Measurements from ENCODE around the gene GRHL1.

DNA sequence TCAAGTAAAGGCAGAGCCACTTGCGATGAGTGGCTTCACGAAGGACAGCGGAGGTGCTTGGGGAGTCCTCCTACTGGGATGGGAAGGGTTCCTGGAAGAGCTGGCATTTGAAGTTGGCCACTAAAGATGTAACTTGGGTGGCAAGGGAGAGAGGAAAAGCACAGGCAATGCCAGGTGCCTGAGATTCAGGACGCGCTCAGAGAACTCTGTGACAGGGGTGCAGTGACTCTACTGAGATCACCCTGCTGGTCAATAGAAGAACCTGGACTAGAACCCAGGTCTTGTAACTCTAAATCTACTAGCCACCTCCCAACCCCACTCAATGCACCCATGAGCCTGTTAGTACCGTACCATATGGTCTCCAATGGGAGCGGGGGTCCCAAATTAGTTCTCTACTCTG, 5.4 kb upstream of the GRHL1 start:
- TF ChIP-seq POLR2A (IDR thresholded peaks at IDR 0.05) (no peak), POLR2AphosphoS5 (IDR thresholded peaks at IDR 0.05) (no peak), EP300 (IDR thresholded peaks at IDR 0.05) (no peak)
- TF ChIP-seq, protein P1, sequence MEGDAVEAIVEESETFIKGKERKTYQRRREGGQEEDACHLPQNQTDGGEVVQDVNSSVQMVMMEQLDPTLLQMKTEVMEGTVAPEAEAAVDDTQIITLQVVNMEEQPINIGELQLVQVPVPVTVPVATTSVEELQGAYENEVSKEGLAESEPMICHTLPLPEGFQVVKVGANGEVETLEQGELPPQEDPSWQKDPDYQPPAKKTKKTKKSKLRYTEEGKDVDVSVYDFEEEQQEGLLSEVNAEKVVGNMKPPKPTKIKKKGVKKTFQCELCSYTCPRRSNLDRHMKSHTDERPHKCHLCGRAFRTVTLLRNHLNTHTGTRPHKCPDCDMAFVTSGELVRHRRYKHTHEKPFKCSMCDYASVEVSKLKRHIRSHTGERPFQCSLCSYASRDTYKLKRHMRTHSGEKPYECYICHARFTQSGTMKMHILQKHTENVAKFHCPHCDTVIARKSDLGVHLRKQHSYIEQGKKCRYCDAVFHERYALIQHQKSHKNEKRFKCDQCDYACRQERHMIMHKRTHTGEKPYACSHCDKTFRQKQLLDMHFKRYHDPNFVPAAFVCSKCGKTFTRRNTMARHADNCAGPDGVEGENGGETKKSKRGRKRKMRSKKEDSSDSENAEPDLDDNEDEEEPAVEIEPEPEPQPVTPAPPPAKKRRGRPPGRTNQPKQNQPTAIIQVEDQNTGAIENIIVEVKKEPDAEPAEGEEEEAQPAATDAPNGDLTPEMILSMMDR (IDR thresholded peaks at IDR 0.05), result no peak

All from suprapubic skin (tissue), 4 donors.